Activated B cell treated with CpG ODN at 0.5 μM for 24 hours (primary cell): Measurements from ENCODE around the gene LRRD1. TPM values are rescaled to one million over a fixed set of nuclear protein-coding genes. Genes with fewer than 3 reads are reported as not detected.
"Not testable (repeated sequence)": the region's sequence is repeated elsewhere in the genome, so short reads cannot be mapped to it uniquely, and the experiment has no call there.

Experiments used
- ATAC-seq: fragments of 200-7000 bp; cut with Tn5 transposase; one replicate; pipeline ENCODE4 v1.10.0; 2021; ENCODE audit warnings: low read depth, mild to moderate bottlenecking, moderate library complexity
- CTCF ChIA-PET: fragments of 350-600 bp; sonication (Branson Sonifier 250); formaldehyde crosslinking; loops from one replicate; lab custom pipeline; 2021; ENCODE audit warnings: antibody characterized with exemption; lab: Charles Lee
- POLR2A ChIA-PET: fragments of 350-600 bp; sonication (Branson Sonifier 250); formaldehyde crosslinking; loops from one replicate; lab custom pipeline; 2021; ENCODE audit warnings: antibody characterized with exemption; lab: Charles Lee
- DNase-seq: peaks from one replicate; pipeline ENCODE4 v3.0.0; 2022
- H3K27ac Mint-ChIP-seq: one replicate; pipeline ENCODE4 v1.8.0; 2020; ENCODE audit warnings: mixed read lengths
- H3K27me3 Mint-ChIP-seq: one replicate; pipeline ENCODE4 v1.8.0; 2021; ENCODE audit warnings: mixed read lengths
- H3K36me3 Mint-ChIP-seq: one replicate; pipeline ENCODE4 v1.8.0; 2021; ENCODE audit warnings: low read depth, mixed read lengths
- H3K4me1 Mint-ChIP-seq: one replicate; pipeline ENCODE4 v1.8.0; 2021; ENCODE audit warnings: mixed read lengths
- H3K4me3 Mint-ChIP-seq: one replicate; pipeline ENCODE4 v1.8.0; 2020; ENCODE audit warnings: mild to moderate bottlenecking, mixed read lengths
- H3K9me3 Mint-ChIP-seq: one replicate; pipeline ENCODE4 v1.8.0; 2020; ENCODE audit warnings: mixed read lengths
- intact Hi-C: fragments of 100-400 bp; cut with micrococcal nuclease; formaldehyde crosslinking; loops from one replicate; pipeline ENCODE4 v1.15.1; 2024
- total RNA-seq: library from RNA; stranded (reverse); gene quantifications from 2 replicates; pipeline ENCODE4 v1.2.3, GENCODE V29; 2022
- TF ChIP-seq, protein P1 (sequence below): fragments of 200-600 bp; IDR thresholded peaks from one replicate; pipeline ENCODE4 v1.8.0; 2022; ENCODE audit warnings: antibody characterized with exemption, mild to moderate bottlenecking

Gene LRRD1
- total RNA-seq, 1 donor from 2014 or later = not detected

DNA sequence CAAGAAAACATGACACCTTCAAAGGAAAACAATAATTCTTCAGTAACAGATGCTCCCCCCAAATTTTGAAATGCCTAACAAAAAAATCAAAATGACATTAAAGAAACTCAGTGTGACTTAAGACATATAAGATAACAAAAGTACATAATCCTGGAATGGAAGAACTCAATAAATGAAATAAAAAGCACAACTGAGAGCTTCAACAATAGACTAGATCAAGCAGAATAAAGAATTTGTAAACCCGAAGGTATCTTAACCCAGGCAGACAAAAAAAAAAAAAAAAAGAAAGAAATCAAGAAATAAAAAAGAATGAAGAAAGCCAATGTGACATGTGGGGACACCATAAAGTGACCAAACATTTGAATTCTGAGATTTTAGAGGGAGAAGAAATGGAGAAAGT lies 27.7 kb upstream of the LRRD1 start:
- TF ChIP-seq, protein P1, sequence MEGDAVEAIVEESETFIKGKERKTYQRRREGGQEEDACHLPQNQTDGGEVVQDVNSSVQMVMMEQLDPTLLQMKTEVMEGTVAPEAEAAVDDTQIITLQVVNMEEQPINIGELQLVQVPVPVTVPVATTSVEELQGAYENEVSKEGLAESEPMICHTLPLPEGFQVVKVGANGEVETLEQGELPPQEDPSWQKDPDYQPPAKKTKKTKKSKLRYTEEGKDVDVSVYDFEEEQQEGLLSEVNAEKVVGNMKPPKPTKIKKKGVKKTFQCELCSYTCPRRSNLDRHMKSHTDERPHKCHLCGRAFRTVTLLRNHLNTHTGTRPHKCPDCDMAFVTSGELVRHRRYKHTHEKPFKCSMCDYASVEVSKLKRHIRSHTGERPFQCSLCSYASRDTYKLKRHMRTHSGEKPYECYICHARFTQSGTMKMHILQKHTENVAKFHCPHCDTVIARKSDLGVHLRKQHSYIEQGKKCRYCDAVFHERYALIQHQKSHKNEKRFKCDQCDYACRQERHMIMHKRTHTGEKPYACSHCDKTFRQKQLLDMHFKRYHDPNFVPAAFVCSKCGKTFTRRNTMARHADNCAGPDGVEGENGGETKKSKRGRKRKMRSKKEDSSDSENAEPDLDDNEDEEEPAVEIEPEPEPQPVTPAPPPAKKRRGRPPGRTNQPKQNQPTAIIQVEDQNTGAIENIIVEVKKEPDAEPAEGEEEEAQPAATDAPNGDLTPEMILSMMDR = no peak
- H3K27me3 Mint-ChIP-seq = no peaks in the 10 kb centered on the region
- CTCF ChIA-PET = no interaction called here
- intact Hi-C loops = no loop called here
- H3K4me1 Mint-ChIP-seq = no peaks in the 10 kb centered on the region
- no peak overlapping the region for H3K4me3 Mint-ChIP-seq
- no peak for ATAC-seq
- no peak for DNase-seq
- no peak overlapping the region for H3K27ac Mint-ChIP-seq
- POLR2A ChIA-PET = no interaction called here
- H3K9me3 Mint-ChIP-seq = peaks cover 14% of the 10 kb centered on the region
- peaks cover 86% of the 10 kb centered on the region for H3K36me3 Mint-ChIP-seq

DNA sequence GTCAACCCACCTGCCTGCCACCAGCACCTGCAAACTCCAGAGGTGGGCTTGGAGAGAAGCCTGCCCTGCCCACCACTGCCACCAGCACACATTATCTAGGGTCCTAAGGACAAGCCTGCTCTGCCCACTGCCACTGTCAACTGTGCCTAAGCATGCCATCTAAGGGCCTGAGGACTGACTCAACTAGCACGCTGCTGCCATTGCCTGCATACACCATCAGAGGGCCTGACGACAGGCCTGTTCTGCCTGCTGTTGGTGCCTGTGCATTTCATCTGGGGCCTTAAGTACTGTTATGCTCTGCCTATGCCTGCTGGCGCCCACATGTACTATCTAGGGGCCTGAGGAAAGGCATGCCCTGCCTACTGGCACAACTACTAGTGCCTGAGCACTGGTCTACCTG lies 27.0 kb upstream of the LRRD1 start:
- ATAC-seq (no peak), DNase-seq (no peak)
- TF ChIP-seq, protein P1 = no peak
- Mint-ChIP-seq H3K4me1 (no peaks in the 10 kb centered on the region), H3K36me3 (peaks cover 85% of the 10 kb centered on the region), H3K9me3 (peaks cover 14% of the 10 kb centered on the region), H3K4me3 (no peak overlapping the region), H3K27me3 (no peaks in the 10 kb centered on the region), H3K27ac (no peak overlapping the region)
- ChIA-PET POLR2A (no interaction called here), CTCF (no interaction called here)
- intact Hi-C loops = no loop called here

DNA sequence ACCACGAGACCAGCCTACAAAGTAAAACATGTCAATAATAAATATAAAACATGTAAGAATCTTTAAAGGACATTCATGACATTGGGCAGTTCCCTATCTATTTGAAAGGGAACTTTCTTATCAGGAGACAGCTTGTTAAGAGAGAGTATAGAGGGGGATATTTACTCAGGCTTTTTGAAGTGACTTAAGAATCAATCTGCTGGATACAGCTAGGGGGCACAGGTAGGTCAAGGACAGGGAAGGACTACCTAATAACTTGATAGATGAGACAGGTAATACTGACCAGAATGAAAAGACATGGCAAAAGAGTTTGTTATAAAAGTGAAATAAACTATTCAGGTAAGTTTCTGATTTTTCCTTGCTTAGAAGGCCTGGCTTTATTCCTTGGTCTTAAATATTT lies 21.8 kb upstream of the LRRD1 start:
- Mint-ChIP-seq H3K36me3 (peaks cover 60% of the 10 kb centered on the region), H3K27me3 (no peaks in the 10 kb centered on the region), H3K9me3 (no peaks in the 10 kb centered on the region), H3K4me3 (no peak overlapping the region), H3K4me1 (no peaks in the 10 kb centered on the region), H3K27ac (no peak overlapping the region)
- ATAC-seq (no peak), DNase-seq (no peak)
- intact Hi-C loops = no loop called here
- TF ChIP-seq, protein P1 = no peak
- POLR2A ChIA-PET = no interaction called here
- CTCF ChIA-PET = no interaction called here

DNA sequence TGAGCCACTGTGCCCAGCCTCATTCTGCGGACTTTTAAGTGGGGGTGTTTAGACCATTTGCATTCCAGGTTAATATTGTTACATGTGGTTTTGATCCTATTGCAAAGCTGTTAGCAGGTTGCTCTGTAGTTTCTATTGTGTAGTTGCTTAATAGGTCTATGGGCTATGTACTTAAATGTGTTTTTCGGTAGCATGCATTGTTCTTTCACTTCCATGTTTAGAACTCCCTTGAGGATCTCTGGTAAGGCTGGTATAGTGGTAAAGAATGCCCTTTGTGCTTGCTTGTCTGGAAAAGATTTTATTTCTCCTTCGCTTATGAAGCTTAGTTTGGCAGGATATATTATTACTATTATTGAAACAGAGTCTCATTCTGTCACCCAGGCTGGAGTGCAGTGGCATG lies 13.4 kb upstream of the LRRD1 start:
- POLR2A ChIA-PET = no interaction called here
- TF ChIP-seq, protein P1 = no peak
- no peak overlapping the region for H3K27ac Mint-ChIP-seq
- peaks cover 17% of the 10 kb centered on the region for H3K36me3 Mint-ChIP-seq
- intact Hi-C loops = no loop called here
- ATAC-seq (no peak), DNase-seq (no peak)
- no peak overlapping the region for H3K4me3 Mint-ChIP-seq
- peaks cover 9% of the 10 kb centered on the region for H3K4me1 Mint-ChIP-seq
- H3K27me3 Mint-ChIP-seq = no peaks in the 10 kb centered on the region
- H3K9me3 Mint-ChIP-seq = peaks cover 8% of the 10 kb centered on the region
- CTCF ChIA-PET = no interaction called here

DNA sequence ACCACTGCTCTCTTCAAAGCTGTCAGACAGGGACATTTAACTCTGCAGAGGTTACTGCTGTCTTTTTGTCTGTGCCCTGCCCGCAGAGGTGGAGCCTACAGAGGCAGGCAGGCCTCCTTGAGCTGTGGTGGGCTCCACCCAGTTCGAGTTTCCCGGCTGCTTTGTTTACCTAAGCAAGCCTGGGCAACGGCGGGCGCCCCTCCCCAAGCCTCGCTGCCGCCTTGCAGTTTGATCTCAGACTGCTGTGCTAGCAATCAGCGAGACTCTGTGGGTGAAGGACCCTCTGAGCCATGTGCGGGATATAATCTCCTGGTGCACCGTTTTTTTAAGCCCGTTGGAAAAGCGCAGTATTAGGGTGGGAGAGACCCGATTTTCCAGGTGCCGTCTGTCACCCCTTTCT lies 10.3 kb upstream of the LRRD1 start:
- H3K27me3 Mint-ChIP-seq, DNase-seq, intact Hi-C loops, POLR2A ChIA-PET, H3K9me3 Mint-ChIP-seq, CTCF ChIA-PET, ATAC-seq, H3K4me3 Mint-ChIP-seq, H3K27ac Mint-ChIP-seq, H3K36me3 Mint-ChIP-seq, H3K4me1 Mint-ChIP-seq: not testable (repeated sequence)

DNA sequence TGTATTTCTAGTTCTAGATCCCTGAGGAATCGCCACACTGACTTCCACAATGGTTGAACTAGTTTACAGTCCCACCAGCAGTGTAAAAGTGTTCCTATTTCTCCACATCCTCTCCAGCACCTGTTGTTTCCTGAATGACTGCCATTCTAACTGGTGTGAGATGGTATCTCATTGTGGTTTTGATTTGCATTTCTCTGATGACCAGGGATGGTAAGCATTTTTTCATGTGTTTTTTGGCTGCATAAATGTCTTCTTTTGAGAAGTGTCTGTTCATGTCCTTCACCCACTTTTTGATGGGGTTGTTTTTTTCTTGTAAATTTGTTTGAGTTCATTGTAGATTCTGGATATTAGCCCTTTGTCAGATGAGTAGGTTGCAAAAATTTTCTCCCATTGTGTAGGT lies 5.4 kb upstream of the LRRD1 start:
- H3K4me1 Mint-ChIP-seq, DNase-seq, H3K27ac Mint-ChIP-seq, intact Hi-C loops, H3K27me3 Mint-ChIP-seq, H3K4me3 Mint-ChIP-seq, ATAC-seq, H3K36me3 Mint-ChIP-seq, POLR2A ChIA-PET, H3K9me3 Mint-ChIP-seq, CTCF ChIA-PET: not testable (repeated sequence)
